Measurements from ENCODE around the gene PUS1. TPM values are rescaled to one million over a fixed set of nuclear protein-coding genes. Genes with fewer than 3 reads are reported as not detected.

The PUS1 gene
- total RNA-seq, 6 experiments from 2014 or later = 14.7 to 23.1 (median 17.7) TPM

DNA sequence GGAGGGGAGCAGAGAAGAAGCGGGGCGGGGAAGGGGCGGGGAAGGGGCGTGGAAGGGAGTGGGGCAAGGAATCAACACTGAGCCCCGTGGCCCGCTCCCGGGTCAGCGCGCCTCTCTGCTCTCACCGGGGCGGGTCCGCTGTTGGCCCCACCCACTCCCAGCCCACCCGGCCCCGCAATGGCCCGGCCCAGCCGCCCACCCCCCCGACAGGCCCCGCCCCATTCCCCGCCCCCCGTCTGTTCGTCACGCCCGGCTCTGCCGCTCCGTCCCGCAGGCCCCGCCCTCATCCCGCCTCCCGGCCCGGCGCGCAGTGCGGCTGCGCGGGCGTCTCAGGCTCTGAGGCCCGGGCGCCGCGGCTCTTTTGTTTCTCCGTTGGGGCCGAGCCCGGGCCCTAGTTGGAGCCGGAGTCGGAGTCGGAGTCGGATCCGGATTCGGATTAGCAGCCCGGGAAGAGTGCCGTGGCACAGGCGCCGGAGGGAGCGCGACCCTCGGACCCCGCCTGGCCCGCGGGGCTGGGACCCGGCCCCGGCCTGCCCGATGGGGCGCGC, 34.7 kb upstream of the PUS1 start, which contains the start of gene ULK1:
TSS of gene ULK1 (plus strand) at position 310 of the 548 bp plus-strand sequence. CDS start 380 bp downstream, outside the sequence.
- ATAC-seq = peak; percentile 68 to 81 (median 73)
- H3K27me3 ChIP-seq = no peaks in the 10 kb centered on the region
- peak within 1 kb of the TSS; percentile 95 to 100 (median 100) for H3K27ac ChIP-seq
- H3K4me1 ChIP-seq = peaks cover 0 to 11% (median 4%) of the 10 kb centered on the region in 4 donors
- intact Hi-C loops (cut with DNase I) = no loop called here
- H3K36me3 ChIP-seq = no peaks in the 10 kb centered on the region
- peak; percentile 95 to 96 (median 95) for DNase-seq
- WGBS (ENCODE audit: insufficient coverage, low coverage, low lambda C conversion rate, missing lambda C conversion rate) = 4% methylated on average over 5 of the region's 64 CpGs
- peak within 1 kb of the TSS; percentile 62 to 76 (median 67) for H3K4me3 ChIP-seq
- TF ChIP-seq, protein P1, sequence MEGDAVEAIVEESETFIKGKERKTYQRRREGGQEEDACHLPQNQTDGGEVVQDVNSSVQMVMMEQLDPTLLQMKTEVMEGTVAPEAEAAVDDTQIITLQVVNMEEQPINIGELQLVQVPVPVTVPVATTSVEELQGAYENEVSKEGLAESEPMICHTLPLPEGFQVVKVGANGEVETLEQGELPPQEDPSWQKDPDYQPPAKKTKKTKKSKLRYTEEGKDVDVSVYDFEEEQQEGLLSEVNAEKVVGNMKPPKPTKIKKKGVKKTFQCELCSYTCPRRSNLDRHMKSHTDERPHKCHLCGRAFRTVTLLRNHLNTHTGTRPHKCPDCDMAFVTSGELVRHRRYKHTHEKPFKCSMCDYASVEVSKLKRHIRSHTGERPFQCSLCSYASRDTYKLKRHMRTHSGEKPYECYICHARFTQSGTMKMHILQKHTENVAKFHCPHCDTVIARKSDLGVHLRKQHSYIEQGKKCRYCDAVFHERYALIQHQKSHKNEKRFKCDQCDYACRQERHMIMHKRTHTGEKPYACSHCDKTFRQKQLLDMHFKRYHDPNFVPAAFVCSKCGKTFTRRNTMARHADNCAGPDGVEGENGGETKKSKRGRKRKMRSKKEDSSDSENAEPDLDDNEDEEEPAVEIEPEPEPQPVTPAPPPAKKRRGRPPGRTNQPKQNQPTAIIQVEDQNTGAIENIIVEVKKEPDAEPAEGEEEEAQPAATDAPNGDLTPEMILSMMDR (IDR thresholded peaks at IDR 0.05) = no peak
- TF ChIP-seq POLR2A (IDR thresholded peaks at IDR 0.05) = peak; percentile 85
- no peaks in the 10 kb centered on the region for H3K9me3 ChIP-seq

DNA sequence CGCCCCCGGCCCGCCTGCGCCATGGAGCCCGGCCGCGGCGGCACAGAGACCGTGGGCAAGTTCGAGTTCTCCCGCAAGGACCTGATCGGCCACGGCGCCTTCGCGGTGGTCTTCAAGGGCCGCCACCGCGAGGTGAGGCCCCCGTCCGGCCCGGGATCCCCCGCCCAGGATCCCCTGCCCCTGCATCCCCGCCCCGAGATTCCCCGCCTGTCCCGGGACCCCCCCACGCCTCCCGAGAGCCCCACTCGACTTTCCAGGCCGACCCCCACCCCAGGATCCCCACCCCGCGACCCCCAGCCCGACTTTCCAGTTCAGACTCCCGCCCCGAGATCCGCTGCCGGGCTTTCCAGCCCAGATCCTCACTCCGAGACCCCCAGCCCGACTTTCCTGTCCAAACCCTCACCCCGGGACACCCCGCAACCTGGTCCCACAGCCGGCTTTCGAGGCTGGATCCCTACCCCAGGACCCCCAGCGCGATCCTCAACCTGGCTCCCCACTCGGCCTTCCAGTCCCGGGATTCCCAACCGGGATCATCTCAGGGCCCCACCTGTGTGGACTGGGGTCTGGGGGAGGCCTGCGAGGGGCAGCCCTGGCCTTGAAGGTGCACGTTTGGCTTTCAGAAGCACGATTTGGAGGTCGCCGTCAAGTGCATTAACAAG, 34.0 kb upstream of the PUS1 start:
- ATAC-seq = no peak
- H3K4me3 ChIP-seq = peak overlapping the region; percentile 62 to 76 (median 67)
- H3K4me1 ChIP-seq = peaks cover 0 to 11% (median 4%) of the 10 kb centered on the region in 4 donors
- DNase-seq = peak in 1 of 3 donors; percentile 66
- H3K27me3 ChIP-seq = no peaks in the 10 kb centered on the region
- peak overlapping the region; percentile 95 to 100 (median 100) for H3K27ac ChIP-seq
- TF ChIP-seq, protein P1 (IDR thresholded peaks at IDR 0.05) = no peak
- no peak for TF ChIP-seq POLR2A (IDR thresholded peaks at IDR 0.05)
- intact Hi-C loops (cut with DNase I) = no loop called here
- WGBS (ENCODE audit: insufficient coverage, low coverage, low lambda C conversion rate, missing lambda C conversion rate) = under 1% methylated on average over 23 of the region's 54 CpGs
- no peaks in the 10 kb centered on the region for H3K9me3 ChIP-seq
- H3K36me3 ChIP-seq = no peaks in the 10 kb centered on the region

- 0% methylated on average over 5 of the region's 12 CpGs for WGBS (ENCODE audit: insufficient coverage, low coverage, low lambda C conversion rate, missing lambda C conversion rate)
- Histone ChIP-seq H3K36me3 (peaks cover 0 to 4% (median 0%) of the 10 kb centered on the region in 4 donors), H3K27me3 (no peaks in the 10 kb centered on the region), H3K27ac (peak overlapping the region; percentile 95 to 100 (median 100)), H3K4me3 (peak overlapping the region; percentile 62 to 76 (median 67)), H3K4me1 (peaks cover 0 to 11% (median 4%) of the 10 kb centered on the region in 4 donors), H3K9me3 (no peaks in the 10 kb centered on the region)
- intact Hi-C loops (cut with DNase I) = no loop called here
- DNase-seq = no peak
- ATAC-seq = no peak
- no peak for TF ChIP-seq POLR2A (IDR thresholded peaks at IDR 0.05)
- TF ChIP-seq, protein P1 (IDR thresholded peaks at IDR 0.05) = no peak
Measured at GRCh38 chr12:131895640-131896079, 33.4 kb upstream of the PUS1 start.

- intact Hi-C loops (cut with DNase I) = no loop called here
- peak; percentile 98 for TF ChIP-seq POLR2A (IDR thresholded peaks at IDR 0.05)
- TF ChIP-seq, protein P1 (IDR thresholded peaks at IDR 0.05) = no peak
- Histone ChIP-seq H3K27ac (peak overlapping the region; percentile 95 to 100 (median 100)), H3K9me3 (no peaks in the 10 kb centered on the region), H3K4me3 (peak overlapping the region; percentile 62 to 76 (median 67)), H3K27me3 (no peaks in the 10 kb centered on the region), H3K4me1 (peaks cover 0 to 11% (median 4%) of the 10 kb centered on the region in 4 donors), H3K36me3 (peaks cover 0 to 4% (median 0%) of the 10 kb centered on the region in 4 donors)
- ATAC-seq = peak; percentile 81 to 88 (median 83)
- DNase-seq = peak; percentile 96 to 98 (median 97)
- WGBS (ENCODE audit: insufficient coverage, low coverage, low lambda C conversion rate, missing lambda C conversion rate) = 13% methylated on average over 1 of the region's 39 CpGs
Measured at GRCh38 chr12:131896080-131896810, 32.8 kb upstream of the PUS1 start.

Data from right lobe of liver (tissue), 6 donors.